T47D (cell line): ENCODE data around the gene LTBP1.

Source experiments
- DNase-seq, 2 experiments: peaks; one replicate each; pipeline versions ENCODE4 v3.0.0 to v3.0.0-alpha.2; 2011 to 2012; ENCODE audit warnings: low read depth in 1 of 2, low spot score in 1 of 2
- JUND ChIP-seq: IDR thresholded peaks from 2 replicates; pipeline ENCODE4 v1.6.1; 2012; ENCODE audit warnings: low read depth
- in situ Hi-C: cut with HindIII; loops from 2 replicates; pipeline ENCODE4 v1.10.0; 2016; ENCODE audit warnings: low sequenced_read_pairs, low pct_unique_long_range_greater_than_20kb

The LTBP1 gene

GRCh38 chr2:32940316-32940997 is 6.3 kb upstream of the LTBP1 start:
- in situ Hi-C loops, result no loop called here
- TF ChIP-seq JUND, result no peak
- no peak for DNase-seq

- in situ Hi-C loops, result no loop called here
- no peak for DNase-seq
- no peak for TF ChIP-seq JUND
Observed at GRCh38 chr2:32941944-32942690, 4.6 kb upstream of the LTBP1 start.

DNA sequence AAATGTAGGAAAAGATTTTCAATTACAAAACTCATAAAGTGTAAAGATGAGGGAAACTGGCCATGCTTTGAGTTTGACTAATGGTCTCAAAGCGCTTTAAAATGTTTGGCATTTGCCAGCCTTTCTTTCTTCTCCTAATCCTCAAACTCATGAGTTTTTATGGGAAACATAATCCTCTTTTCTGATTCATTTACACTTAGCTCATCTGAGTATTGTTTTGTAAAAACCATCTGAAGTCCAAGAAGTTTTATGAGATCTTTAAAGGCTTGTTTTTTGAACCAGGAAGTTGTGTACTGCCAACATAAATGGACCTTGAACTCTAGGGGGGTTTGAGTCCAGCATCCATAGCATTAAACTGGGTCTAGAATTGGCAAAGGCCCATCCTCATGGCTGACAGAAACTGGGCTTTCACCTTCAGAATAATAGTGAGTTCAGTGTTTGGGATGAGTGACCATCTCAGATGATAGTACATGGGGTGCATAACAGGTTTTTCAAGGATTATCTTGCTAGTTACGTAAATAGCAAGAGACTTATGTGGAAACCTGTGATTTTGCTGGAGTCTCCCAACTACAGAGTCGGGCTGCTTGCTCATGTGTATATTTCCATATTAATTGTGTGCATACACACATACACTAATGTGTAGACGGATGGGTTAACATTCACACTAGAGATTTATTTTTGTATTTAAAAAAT is 3.8 kb upstream of the LTBP1 start:
- DNase-seq, result no peak
- no peak for TF ChIP-seq JUND
- in situ Hi-C loops, result no loop called here

DNA sequence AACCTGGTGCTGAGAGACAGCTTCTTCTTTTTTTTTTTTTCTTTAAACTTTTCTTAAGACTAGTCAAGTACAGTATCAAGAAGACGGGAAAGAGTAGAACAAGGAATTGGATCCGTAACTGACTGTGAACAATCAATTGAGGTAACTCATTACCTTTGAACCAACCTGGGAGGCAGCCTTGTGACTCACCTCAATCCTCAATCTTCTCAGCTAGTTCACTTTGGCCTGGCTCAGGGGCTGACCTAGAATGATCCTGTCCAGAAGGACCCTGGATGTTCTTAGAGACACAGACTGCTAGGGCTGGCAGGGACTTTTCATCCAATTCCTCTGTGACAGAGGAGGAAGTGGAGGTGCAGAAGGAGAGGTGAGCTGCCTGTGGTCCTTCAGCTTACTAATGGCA is 1.5 kb upstream of the LTBP1 start:
- no peak for TF ChIP-seq JUND
- in situ Hi-C loops, result no loop called here
- DNase-seq, result no peak

DNA sequence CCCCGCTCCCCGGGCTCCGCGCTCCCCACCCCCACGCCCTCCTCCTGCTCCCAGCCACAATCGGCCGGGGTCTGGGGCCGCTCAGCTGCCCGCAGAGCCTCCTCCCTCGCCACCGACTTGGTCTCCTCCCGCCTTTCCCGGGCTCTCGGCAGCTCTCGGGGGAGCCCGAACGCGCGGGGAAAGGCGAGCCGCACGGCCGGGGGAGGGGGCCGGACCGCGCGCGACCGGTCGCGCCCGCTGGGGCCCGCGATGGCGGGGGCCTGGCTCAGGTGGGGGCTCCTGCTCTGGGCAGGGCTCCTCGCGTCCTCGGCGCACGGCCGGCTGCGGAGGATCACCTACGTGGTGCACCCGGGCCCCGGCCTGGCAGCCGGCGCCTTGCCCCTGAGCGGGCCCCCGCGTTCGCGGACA is 327 bp downstream of the LTBP1 start:
- TF ChIP-seq JUND, result no peak
- in situ Hi-C loops, result no loop called here
- no peak for DNase-seq

- TF ChIP-seq JUND, result no peak
- in situ Hi-C loops, result no loop called here
- DNase-seq, result peak; percentile 50 to 78
Observed at GRCh38 chr2:32947484-32948143, 861 bp downstream of the LTBP1 start.

DNA sequence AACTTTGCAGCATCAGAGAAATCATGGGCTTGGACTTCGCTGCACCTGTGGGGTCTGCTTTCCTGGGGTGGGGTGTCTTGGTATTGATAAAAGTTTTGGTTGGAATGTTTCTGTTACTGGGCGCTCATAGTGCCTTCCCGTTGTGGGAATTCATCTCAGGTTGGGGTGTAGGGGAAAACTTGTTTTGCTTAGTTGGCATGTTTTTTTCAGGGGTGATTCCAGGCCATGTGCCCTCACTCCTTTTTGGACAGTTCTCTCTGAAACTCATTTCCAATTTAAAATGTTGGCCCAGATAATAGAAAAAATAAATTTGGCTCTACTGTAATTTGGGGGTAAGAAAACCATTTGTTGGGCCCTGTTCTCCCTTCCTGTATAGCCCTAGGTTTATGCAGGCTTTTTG is 1.5 kb downstream of the LTBP1 start:
- no peak for TF ChIP-seq JUND
- DNase-seq, result no peak
- in situ Hi-C loops, result no loop called here

- DNase-seq, result no peak
- in situ Hi-C loops, result no loop called here
- TF ChIP-seq JUND, result no peak
Observed at GRCh38 chr2:32949260-32949659, 2.5 kb downstream of the LTBP1 start.

GRCh38 chr2:32951672-32952071 is 4.9 kb downstream of the LTBP1 start:
- in situ Hi-C loops, result no loop called here

GRCh38 chr2:32952761-32953476 is 6.2 kb downstream of the LTBP1 start:
- in situ Hi-C loops, result no loop called here
- no peak for TF ChIP-seq JUND
- no peak for DNase-seq

More at GRCh38 chr2:32951672-32952071, 4.9 kb downstream of the LTBP1 start:
- no peak for TF ChIP-seq JUND
- DNase-seq, result no peak

DNA sequence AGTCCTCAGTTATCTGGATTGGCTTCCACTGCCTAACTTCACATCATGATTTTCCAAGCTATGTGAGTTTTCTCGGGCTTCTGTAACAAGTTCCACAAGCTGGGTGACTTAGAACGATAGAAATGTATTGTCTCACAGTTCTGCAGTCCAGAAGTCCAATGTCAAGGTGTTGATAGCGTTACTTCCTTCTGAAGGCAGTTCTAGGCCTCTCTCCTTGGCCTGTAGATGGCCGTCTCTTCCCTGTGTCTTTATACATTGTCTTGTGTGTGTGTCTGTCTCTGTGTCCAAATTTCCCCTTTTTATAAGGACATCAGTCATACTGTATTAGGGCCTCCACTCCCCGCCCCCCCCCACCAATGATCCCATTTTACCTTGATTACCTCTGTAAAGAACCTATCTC is 7.5 kb downstream of the LTBP1 start:
- in situ Hi-C loops, result no loop called here
- DNase-seq, result no peak
- TF ChIP-seq JUND, result no peak

DNA sequence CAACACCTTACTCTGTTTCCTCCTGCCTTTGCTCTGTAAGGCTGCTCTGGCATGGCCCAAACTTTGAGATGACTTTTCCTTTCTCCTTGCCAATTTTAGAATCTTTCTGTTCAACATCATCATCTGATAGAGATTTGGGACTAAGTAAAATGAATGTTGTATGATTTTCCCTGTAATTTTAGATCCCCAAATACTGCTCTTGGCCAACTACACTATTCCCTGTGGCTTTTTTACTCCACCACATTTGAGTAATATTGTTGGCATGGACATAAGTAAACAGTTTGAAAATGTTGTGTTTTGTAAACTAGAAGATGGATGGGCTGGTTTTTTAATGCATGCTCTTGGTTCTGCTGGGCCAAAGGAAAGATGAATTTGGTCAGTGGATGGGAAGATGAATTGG is 12.1 kb downstream of the LTBP1 start:
- DNase-seq, result no peak
- TF ChIP-seq JUND, result no peak
- in situ Hi-C loops, result no loop called here
